Activated T-cell treated with anti-CD3 and anti-CD28 coated beads, Interleukin-2, amount 50 U/mL, for 24 hours (primary cell): ENCODE results near the gene PLD4.
"Not testable (repeated sequence)": the region's sequence is repeated elsewhere in the genome, so short reads cannot be mapped to it uniquely, and the experiment has no call there.

Experiments
- DNase-seq: peaks from one replicate; pipeline ENCODE4 v3.0.0-alpha.2; 2020
- H3K27ac Mint-ChIP-seq: 2 replicates; pipeline ENCODE4 v1.8.0; 2020; ENCODE audit warnings: mild to moderate bottlenecking, mixed read lengths
- H3K27me3 Mint-ChIP-seq: 2 replicates; pipeline ENCODE4 v1.8.0; 2020; ENCODE audit warnings: mixed read lengths
- H3K36me3 Mint-ChIP-seq: 2 replicates; pipeline ENCODE4 v1.8.0; 2020; ENCODE audit warnings: low read depth, mixed read lengths
- H3K4me1 Mint-ChIP-seq: 2 replicates; pipeline ENCODE4 v1.8.0; 2020; ENCODE audit warnings: low read depth, mixed read lengths
- H3K4me3 Mint-ChIP-seq: 2 replicates; pipeline ENCODE4 v1.8.0; 2020; ENCODE audit warnings: mild to moderate bottlenecking, moderate library complexity, mixed read lengths
- H3K9me3 Mint-ChIP-seq: 2 replicates; pipeline ENCODE4 v1.8.0; 2020; ENCODE audit warnings: mixed read lengths

The PLD4 gene

DNA sequence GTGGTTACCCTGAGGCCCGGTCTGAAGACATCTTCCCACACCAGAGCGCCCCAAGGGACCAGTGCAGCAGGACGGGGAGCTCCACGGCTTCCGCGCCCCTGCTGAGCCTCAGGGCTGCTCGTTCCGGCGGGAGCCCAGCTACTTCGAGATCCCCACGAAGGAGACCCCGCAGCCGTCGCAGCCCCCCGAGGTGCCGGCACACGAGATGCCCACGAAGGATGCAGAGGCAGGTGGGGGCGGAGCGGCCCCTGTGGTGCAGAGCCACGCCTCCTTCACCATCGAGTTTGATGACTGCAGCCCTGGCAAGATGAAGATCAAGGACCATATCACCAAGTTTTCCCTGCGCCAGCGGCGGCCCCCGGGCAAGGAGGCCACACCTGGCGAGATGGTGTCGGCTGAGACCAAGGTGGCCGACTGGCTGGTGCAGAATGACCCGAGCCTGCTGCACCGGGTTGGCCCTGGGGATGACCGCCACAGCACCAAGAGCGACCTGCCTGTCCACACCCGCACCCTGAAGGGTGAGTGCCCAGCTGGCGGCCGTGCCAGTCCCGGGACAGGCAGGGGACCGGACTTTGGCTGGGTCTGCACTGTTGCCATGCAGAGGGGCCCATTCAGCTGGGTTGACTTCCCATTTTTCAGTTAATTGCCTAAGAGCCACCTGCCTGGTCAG lies 41.6 kb upstream of the PLD4 start:
- no peaks in the 10 kb centered on the region for H3K27me3 Mint-ChIP-seq
- H3K9me3 Mint-ChIP-seq: no peaks in the 10 kb centered on the region
- no peaks in the 10 kb centered on the region for H3K4me1 Mint-ChIP-seq
- H3K27ac Mint-ChIP-seq: no peak overlapping the region
- H3K36me3 Mint-ChIP-seq: no peaks in the 10 kb centered on the region
- no peak for DNase-seq
- H3K4me3 Mint-ChIP-seq: no peak overlapping the region

DNA sequence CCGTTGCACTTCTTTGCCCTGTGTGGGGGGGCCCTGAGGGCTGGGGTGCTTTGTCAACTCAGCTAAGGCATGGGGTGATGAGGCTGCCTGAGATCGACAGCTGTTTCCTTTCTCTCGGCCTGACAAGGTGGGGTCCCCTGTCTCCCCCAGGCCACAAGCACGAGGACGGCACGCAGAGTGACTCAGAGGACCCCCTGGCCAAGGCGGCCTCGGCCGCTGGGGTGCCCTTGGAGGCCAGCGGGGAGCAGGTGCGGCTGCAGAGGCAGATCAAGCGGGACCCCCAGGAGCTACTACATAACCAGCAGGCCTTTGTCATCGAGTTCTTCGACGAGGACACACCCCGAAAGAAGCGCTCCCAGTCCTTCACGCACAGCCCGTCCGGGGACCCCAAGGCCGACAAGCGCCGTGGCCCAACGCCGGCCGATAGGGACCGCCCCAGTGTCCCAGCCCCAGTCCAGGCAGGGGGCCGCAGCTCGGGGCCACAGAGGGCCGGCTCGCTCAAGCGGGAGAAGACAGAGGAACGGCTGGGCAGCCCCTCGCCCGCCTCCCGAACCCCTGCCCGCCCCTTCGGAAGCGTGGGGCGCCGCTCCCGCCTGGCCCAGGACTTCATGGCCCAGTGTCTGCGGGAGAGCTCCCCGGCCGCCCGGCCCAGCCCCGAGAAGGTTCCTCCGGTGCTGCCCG lies 40.9 kb upstream of the PLD4 start:
- no peak for DNase-seq
- Mint-ChIP-seq H3K27ac (no peak overlapping the region), H3K4me3 (no peak overlapping the region), H3K27me3 (no peaks in the 10 kb centered on the region), H3K9me3 (no peaks in the 10 kb centered on the region), H3K4me1 (no peaks in the 10 kb centered on the region), H3K36me3 (no peaks in the 10 kb centered on the region)

DNA sequence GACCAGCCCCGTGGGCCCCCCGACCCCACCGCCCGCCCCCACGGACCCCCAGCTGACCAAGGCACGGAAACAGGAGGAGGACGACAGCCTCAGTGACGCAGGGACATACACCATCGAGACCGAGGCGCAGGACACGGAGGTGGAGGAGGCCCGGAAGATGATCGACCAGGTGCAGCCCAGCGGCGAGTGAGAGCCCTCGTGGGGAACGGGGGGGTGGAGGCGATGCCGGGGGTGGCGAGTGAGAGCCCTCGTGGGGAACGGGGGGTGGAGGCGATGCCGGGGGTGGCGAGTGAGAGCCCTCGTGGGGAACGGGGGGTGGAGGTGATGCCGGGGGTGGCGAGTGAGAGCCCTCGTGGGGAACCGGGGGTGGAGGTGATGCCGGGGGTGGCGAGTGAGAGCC lies 40.3 kb upstream of the PLD4 start:
- not testable (repeated sequence) for H3K4me1 Mint-ChIP-seq, H3K9me3 Mint-ChIP-seq, H3K27me3 Mint-ChIP-seq, DNase-seq, H3K4me3 Mint-ChIP-seq, H3K36me3 Mint-ChIP-seq, H3K27ac Mint-ChIP-seq

DNA sequence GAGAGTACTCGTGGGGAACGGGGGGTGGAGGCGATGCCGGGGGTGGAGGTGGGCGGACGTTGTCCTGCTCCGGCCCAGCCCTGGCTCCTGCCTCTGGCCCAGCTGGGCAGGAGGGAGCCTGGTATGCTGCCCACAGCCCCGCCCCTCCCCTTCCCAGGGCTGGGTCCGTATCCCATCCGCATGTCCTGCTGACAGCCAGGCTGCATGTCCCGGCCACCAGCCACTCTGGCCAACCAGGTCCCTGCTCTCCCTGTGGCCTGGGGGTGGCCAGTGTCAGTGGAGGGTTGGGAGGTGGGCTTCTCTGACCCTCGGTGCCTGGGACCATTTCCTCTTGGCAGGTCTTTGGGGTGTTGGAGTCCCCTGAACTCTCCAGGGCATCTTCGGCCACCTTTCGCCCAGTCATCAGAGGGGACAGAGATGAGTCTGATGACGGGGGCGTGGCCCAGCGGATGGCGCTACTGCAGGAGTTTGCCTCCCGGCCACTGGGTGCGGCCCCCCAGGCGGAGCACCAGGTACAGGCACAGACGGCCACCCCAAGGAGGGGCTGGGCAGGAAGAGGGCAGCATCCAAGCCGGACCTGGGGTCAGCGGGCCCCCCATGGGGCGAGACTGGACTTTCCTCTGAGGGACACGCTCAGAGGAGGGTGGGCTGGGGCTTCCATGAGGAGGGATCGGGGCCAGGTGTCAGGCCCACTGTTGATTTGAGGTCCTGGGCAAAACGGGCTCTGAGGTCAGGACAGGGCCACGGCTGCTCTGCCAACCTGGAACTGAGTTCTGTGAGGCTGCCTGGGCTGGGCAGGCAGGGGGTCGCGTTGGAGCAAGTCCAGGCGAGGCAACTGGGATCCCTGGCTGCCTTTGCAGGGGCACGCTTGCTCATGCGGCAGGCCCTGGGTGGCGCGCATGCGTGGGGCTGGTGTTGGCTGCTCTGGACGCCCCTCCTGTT lies 39.4 kb upstream of the PLD4 start:
- H3K27ac Mint-ChIP-seq: no peak overlapping the region
- H3K9me3 Mint-ChIP-seq: no peaks in the 10 kb centered on the region
- no peaks in the 10 kb centered on the region for H3K36me3 Mint-ChIP-seq
- no peak overlapping the region for H3K4me3 Mint-ChIP-seq
- H3K4me1 Mint-ChIP-seq: no peaks in the 10 kb centered on the region
- no peak for DNase-seq
- no peaks in the 10 kb centered on the region for H3K27me3 Mint-ChIP-seq

DNA sequence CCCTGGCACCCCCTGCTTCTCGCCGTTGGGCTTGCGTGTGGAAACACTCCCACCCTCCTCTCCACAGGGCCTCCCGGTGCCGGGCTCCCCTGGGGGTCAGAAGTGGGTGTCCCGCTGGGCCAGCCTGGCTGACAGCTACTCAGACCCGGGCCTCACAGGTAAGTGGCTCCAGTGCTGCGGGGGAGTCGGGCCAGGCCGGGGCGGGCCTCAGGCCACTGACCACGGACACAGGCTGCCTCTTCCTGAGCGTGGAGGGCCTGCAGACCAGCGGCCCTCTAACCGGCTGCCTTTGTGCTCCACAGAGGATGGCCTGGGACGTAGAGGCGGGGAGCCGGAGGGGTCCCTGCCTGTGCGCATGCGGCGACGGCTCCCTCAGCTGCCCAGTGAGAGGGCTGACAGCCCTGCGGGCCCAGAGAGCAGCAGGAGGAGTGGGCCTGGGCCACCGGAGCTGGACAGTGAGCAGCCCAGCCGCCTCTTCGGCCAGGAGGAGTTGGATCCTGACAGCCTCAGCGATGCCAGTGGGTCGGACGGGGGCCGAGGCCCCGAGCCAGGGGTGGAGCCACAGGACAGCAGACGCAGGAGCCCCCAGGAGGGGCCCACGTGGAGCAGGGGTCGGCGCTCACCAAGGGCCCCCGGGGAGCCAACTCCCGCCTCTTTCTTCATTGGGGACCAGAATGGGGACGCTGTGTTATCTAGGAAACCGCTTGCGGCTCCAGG lies 38.5 kb upstream of the PLD4 start:
- no peaks in the 10 kb centered on the region for H3K36me3 Mint-ChIP-seq
- H3K4me1 Mint-ChIP-seq: no peaks in the 10 kb centered on the region
- no peak for DNase-seq
- no peak overlapping the region for H3K27ac Mint-ChIP-seq
- H3K4me3 Mint-ChIP-seq: no peak overlapping the region
- H3K9me3 Mint-ChIP-seq: no peaks in the 10 kb centered on the region
- no peaks in the 10 kb centered on the region for H3K27me3 Mint-ChIP-seq

DNA sequence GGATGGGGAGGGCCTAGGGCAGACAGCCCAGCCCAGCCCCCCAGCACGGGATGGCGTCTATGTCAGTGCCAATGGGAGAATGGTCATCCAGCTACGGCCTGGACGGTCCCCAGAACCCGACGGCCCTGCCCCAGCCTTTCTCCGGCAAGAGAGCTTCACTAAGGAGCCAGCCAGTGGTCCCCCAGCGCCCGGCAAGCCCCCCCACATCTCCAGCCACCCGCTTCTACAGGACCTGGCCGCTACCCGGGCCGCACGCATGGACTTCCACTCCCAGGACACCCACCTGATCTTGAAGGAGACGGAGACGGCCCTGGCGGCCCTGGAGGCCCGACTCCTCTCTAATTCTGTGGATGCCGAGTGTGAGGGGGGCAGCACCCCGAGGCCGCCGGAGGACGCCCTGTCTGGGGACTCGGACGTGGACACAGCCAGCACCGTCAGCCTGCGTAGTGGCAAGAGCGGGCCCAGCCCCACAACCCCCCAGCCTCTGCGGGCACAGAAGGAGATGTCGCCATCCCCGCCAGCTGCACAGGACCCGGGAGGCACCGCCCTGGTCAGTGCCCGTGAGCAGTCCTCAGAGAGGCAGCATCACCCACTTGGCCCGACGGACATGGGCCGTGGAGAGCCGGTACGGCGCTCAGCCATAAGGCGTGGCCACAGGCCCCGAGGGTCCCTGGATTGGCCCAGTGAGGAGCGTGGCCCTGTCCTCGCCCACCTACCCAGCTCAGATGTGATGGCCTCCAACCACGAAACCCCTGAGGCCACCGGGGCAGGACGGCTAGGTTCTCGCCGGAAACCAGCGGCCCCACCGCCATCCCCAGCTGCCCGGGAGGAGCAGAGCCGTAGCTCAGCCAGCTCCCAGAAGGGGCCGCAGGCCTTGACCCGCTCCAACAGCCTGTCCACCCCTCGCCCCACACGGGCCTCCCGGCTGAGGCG lies 37.7 kb upstream of the PLD4 start:
- Mint-ChIP-seq H3K4me3 (no peak overlapping the region), H3K36me3 (no peaks in the 10 kb centered on the region)

DNA sequence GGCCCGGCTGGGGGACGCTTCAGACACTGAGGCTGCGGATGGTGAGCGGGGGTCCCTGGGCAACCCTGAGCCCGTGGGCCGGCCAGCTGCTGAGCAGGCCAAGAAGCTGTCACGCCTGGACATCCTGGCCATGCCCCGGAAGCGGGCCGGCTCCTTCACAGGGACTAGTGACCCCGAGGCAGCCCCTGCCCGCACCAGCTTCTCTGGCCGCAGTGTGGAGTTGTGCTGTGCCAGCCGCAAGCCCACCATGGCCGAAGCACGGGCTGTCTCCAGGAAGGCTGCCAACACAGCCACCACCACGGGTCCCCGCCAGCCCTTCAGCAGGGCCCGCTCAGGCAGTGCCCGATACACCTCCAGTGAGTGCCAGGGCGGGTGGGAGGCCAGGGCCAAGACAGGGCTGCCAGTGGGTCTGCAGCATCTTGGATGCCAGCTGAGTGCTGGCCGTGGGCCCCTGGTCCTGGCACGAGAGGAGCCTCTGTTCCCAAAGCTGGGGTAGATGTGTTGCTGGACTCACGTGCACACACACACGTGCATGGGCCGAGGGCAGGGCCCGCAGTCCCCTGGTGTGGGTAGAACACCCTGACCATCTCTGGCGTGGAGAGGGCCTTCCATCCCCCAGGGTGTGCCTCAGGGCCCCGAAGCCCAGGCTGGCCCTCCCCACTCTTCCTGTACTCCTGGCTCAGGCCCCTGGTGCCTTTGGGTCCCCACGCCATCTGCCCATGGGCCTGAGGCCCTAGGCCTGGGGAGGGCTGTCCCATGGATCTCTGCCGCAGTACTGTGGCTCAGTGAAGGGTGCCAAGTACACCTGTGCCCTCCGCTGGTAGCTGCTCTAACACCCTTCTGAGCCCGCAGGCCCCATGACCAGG lies 36.8 kb upstream of the PLD4 start:
- H3K27me3 Mint-ChIP-seq: no peaks in the 10 kb centered on the region
- no peaks in the 10 kb centered on the region for H3K9me3 Mint-ChIP-seq
- H3K4me3 Mint-ChIP-seq: no peak overlapping the region
- H3K27ac Mint-ChIP-seq: no peak overlapping the region
- DNase-seq: no peak
- no peaks in the 10 kb centered on the region for H3K36me3 Mint-ChIP-seq
- H3K4me1 Mint-ChIP-seq: no peaks in the 10 kb centered on the region

More for the DNA sequence above, 37.7 kb upstream of the PLD4 start:
- H3K27me3 Mint-ChIP-seq: no peaks in the 10 kb centered on the region
- no peak for DNase-seq
- H3K27ac Mint-ChIP-seq: no peak overlapping the region
- no peaks in the 10 kb centered on the region for H3K4me1 Mint-ChIP-seq
- no peaks in the 10 kb centered on the region for H3K9me3 Mint-ChIP-seq

DNA sequence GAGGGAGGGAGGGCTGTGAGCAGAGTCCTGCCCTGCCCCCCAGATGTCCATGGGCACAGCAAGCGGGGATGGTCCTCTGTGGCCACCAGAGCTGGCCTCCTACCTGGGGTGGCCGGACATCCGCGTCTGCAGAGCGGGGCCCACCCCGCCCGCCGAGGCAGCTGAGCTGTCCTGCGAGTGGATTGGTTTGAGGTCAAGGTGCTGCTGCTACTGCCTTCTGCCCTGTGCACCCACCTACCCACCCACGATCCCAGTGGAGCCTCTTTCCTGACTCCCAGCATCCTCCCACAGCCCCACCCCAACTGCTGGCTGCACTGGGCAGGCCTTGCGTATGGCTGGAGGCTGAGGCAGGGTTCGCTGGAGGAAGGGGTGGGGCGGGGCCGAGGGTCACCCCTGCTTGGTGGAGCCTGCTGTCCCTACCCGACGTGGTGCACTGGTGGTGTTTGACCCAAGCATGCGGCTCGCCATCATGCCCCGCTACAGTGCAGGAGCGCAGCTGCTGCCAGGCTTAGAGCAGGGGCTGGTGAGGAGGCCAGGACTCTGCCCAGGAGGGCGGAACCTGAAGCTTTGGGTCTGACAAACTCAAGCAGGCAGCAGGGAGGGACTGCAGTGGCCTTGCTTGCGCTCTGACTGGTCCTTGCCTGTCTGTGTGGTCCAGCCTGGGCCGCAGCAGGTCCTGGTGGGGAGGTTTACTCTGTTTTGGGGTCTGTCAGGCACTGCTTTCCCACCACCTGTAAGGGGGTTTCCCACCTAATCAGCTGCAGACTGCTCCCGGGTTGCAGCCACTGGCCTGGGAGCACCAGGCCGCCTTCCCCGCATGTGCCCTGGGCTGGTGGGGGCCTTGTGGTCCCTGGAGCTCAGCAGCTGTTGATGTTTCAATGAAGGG lies 35.9 kb upstream of the PLD4 start:
- Mint-ChIP-seq H3K36me3 (no peaks in the 10 kb centered on the region), H3K27ac (no peak overlapping the region), H3K4me3 (no peak overlapping the region), H3K9me3 (no peaks in the 10 kb centered on the region), H3K27me3 (no peaks in the 10 kb centered on the region), H3K4me1 (no peaks in the 10 kb centered on the region)
- DNase-seq: no peak

DNA sequence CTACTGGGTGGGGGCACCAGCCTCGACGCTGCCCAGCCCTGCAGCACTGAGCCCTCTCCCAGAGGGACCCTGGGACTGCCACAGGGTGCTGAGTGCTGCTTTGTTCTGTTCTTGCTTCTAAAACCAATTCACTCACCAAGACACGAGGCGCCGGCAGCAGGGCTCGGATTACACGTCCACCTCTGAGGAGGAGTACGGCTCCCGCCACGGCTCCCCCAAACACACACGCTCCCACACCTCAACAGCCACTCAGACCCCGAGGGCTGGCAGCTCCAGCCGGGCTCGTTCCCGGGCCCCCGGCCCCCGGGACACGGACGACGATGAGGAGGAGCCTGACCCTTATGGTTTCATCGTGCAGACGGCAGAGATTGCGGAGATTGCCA lies 35.3 kb upstream of the PLD4 start:
- Mint-ChIP-seq H3K27ac (no peak overlapping the region), H3K4me1 (no peaks in the 10 kb centered on the region), H3K36me3 (no peaks in the 10 kb centered on the region), H3K9me3 (no peaks in the 10 kb centered on the region), H3K4me3 (no peak overlapping the region), H3K27me3 (no peaks in the 10 kb centered on the region)
- no peak for DNase-seq

DNA sequence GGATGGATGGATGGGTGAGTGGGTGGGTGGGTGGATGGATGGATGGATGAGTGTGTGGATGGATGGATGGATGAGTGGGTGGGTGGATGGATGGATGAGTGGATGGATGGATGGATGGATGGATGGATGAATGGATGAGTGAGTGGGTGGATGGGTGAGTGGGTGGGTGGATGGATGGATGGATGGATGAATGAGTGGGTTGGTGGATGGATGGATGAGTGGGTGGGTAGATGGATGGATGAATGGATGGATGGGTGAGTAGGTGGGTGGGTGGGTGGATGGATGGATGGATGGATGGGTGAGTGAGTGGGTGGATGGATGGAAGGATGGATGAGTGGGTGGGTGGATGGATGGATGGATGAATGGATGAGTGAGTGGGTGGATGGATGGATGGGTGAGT lies 34.4 kb upstream of the PLD4 start:
- DNase-seq, H3K4me1 Mint-ChIP-seq, H3K27me3 Mint-ChIP-seq, H3K27ac Mint-ChIP-seq, H3K36me3 Mint-ChIP-seq, H3K9me3 Mint-ChIP-seq, H3K4me3 Mint-ChIP-seq: not testable (repeated sequence)

DNA sequence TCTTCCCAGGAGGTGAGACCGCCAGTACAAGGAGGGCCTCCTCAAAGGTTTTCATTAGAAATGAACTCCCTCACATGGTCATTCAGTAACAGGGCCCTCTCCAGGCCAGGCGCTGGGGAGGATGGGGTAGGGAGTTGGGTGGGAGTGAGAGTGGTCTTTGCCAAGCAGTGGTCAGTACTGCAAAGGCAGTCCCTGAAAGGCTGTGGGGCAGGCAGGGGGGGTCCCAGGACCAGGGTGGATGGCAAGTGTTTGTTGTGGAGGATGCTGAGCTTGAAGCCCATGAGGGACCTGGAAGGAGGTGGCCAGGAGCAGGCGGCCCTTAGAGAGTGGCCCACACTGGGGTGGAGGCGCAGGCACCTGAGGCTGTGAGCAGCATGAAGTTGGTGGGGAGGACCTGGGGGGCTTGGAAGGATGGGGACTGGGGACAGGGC lies 33.5 kb upstream of the PLD4 start:
- H3K36me3 Mint-ChIP-seq: no peaks in the 10 kb centered on the region
- H3K4me3 Mint-ChIP-seq: no peak overlapping the region
- peak; percentile 23 for DNase-seq
- H3K4me1 Mint-ChIP-seq: no peaks in the 10 kb centered on the region
- no peak overlapping the region for H3K27ac Mint-ChIP-seq
- H3K9me3 Mint-ChIP-seq: no peaks in the 10 kb centered on the region
- H3K27me3 Mint-ChIP-seq: no peaks in the 10 kb centered on the region
